Brain microvascular endothelial cell (primary cell): ENCODE measurements around the gene BTBD16.

Source experiments
- DNase-seq: peaks from one replicate; pipeline ENCODE4 v3.0.0-alpha.2; 2020
- H3K27ac ChIP-seq: fragments of 250-450 bp; sonication (Bioruptor Pico); 2 replicates; pipeline ENCODE4 v1.5.1; 2020; ENCODE audit warnings: mild to moderate bottlenecking, moderate library complexity
- H3K27me3 ChIP-seq: fragments of 250-450 bp; sonication (Bioruptor Pico); replicated peaks from 2 replicates; pipeline ENCODE4 v1.5.1; 2020; ENCODE audit warnings: mild to moderate bottlenecking
- H3K36me3 ChIP-seq: fragments of 250-450 bp; sonication (Bioruptor Pico); replicated peaks from 2 replicates; pipeline ENCODE4 v1.5.1; 2020; ENCODE audit warnings: mild to moderate bottlenecking
- H3K4me3 ChIP-seq: 2 replicates; pipeline ENCODE4 v1.5.1; 2011; ENCODE audit warnings: low read depth, mild to moderate bottlenecking, control low read depth, low read length, moderate library complexity
- CTCF ChIP-seq: IDR thresholded peaks from 2 replicates; pipeline ENCODE4 v1.5.1; 2011; ENCODE audit warnings: low read depth, mild to moderate bottlenecking, moderate library complexity, low read length, control low read depth, inconsistent platforms; ENCODE audit errors: missing control alignments
- in situ Hi-C: cut with HindIII; loops from 2 replicates; pipeline ENCODE4 v1.10.0; 2017; ENCODE audit warnings: low sequenced_read_pairs, low pct_ligation_motif_present

Gene BTBD16

GRCh38 chr10:122316224-122316884, 45.3 kb downstream of the BTBD16 start:
- in situ Hi-C loops = no loop called here
- Histone ChIP-seq H3K27me3 (no peaks in the 10 kb centered on the region), H3K36me3 (no peaks in the 10 kb centered on the region), H3K4me3 (no peak overlapping the region), H3K27ac (no peak overlapping the region)
- DNase-seq = no peak
- no peak for TF ChIP-seq CTCF

DNA sequence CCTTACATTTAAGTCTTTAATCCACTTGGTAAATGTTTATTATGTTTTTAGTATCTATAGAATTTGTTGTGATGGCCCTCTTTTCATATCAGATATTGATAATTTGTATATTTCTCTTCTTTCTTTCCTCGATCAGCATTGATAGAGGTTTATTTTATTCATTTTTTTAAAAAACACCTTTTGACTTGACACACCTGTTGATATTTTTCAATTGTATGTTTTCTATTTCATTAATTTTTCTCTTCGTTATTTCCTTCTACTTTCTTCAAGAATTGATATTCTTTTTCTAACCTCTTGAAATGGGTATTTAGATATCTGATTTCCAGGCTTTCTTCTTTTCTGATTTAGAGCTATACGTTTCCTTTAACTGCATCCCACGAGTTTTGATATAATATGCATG, 50.9 kb downstream of the BTBD16 start:
- Histone ChIP-seq H3K27ac (no peak overlapping the region), H3K36me3 (no peaks in the 10 kb centered on the region), H3K27me3 (no peaks in the 10 kb centered on the region), H3K4me3 (no peak overlapping the region)
- TF ChIP-seq CTCF = no peak
- no peak for DNase-seq
- in situ Hi-C loops = no loop called here

DNA sequence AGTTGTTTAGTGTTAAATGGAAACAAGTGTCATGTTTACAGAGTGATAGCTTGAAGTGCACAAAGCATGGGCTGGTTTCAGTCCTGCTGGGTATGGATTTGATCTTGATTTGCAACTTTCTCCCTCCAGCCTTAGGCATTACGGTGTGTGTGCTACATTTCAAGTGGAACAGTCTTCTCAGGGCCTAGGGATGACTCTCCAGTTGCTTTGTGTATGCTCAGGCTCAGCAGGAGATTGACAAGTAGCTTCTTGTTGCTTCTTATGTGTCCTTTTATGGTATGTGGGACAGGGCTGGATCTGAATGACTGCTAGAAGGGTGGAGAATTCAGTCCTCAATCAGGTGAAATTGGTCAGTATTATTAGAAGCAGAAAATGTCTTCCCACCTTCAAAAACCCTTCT, 52.1 kb downstream of the BTBD16 start:
- DNase-seq = no peak
- H3K27me3 ChIP-seq = no peaks in the 10 kb centered on the region
- no peak for TF ChIP-seq CTCF
- no peak overlapping the region for H3K27ac ChIP-seq
- no peaks in the 10 kb centered on the region for H3K36me3 ChIP-seq
- no peak overlapping the region for H3K4me3 ChIP-seq
- in situ Hi-C loops = no loop called here

- in situ Hi-C loops = no loop called here
- Histone ChIP-seq H3K36me3 (no peaks in the 10 kb centered on the region), H3K27me3 (no peaks in the 10 kb centered on the region), H3K4me3 (no peak overlapping the region), H3K27ac (no peak overlapping the region)
- TF ChIP-seq CTCF = no peak
- no peak for DNase-seq
Observed at GRCh38 chr10:122323941-122324675, 53.0 kb downstream of the BTBD16 start.

- TF ChIP-seq CTCF = no peak
- Histone ChIP-seq H3K36me3 (no peaks in the 10 kb centered on the region), H3K27me3 (no peaks in the 10 kb centered on the region), H3K4me3 (no peak overlapping the region), H3K27ac (no peak overlapping the region)
- in situ Hi-C loops = no loop called here
- DNase-seq = no peak
Observed at GRCh38 chr10:122325235-122325634, 54.1 kb downstream of the BTBD16 start.
